DMS153 treated with DMSO at 0.1 percent for 48 hours (cell line): ENCODE results near the gene KNSTRN.
A peak's percentile ranks its signal among the peaks of the same experiment; 100 is the strongest.

ENCODE experiments used
- DNase-seq: peaks from one replicate; lab custom pipeline; 2025; ENCODE audit not compliant: unreplicated experiment; lab: John Stamatoyannopoulos, UW

The KNSTRN gene

GRCh38 chr15:40382580-40383456, at the start of gene KNSTRN:
KNSTRN (plus strand) TSS chr15:40382721; CDS start chr15:40382836, 115 bp downstream.
- DNase-seq = peak; percentile 42

- no peak for DNase-seq
Observed at GRCh38 chr15:40333922-40334492, 48.5 kb upstream of the KNSTRN start.

GRCh38 chr15:40334541-40334940, 48.0 kb upstream of the KNSTRN start:
- DNase-seq = no peak

GRCh38 chr15:40334941-40335795, 47.4 kb upstream of the KNSTRN start:
- no peak for DNase-seq

- DNase-seq = peak; percentile 36
Observed at GRCh38 chr15:40335938-40336743, 46.4 kb upstream of the KNSTRN start.

GRCh38 chr15:40336744-40337122, 45.8 kb upstream of the KNSTRN start:
- no peak for DNase-seq

GRCh38 chr15:40337597-40337996, 44.9 kb upstream of the KNSTRN start:
- no peak for DNase-seq

GRCh38 chr15:40338041-40338657, 44.4 kb upstream of the KNSTRN start:
- DNase-seq = no peak

- no peak for DNase-seq
Observed at GRCh38 chr15:40338921-40339620, 43.5 kb upstream of the KNSTRN start.

- no peak for DNase-seq
Observed at GRCh38 chr15:40339621-40339945, 42.9 kb upstream of the KNSTRN start.

- DNase-seq = no peak
Observed at GRCh38 chr15:40340038-40340739, 42.3 kb upstream of the KNSTRN start.

- peak; percentile 59 for DNase-seq
Observed at GRCh38 chr15:40340740-40341400, 41.7 kb upstream of the KNSTRN start, which contains the start of gene CCDC9B. CCDC9B (minus strand) TSS chr15:40340939; CDS start chr15:40340819, 120 bp downstream.

- DNase-seq = no peak
Observed at GRCh38 chr15:40342416-40343320, 39.9 kb upstream of the KNSTRN start.

- no peak for DNase-seq
Observed at GRCh38 chr15:40343512-40343911, 39.0 kb upstream of the KNSTRN start.

- no peak for DNase-seq
Observed at GRCh38 chr15:40344217-40344616, 38.3 kb upstream of the KNSTRN start.

- no peak for DNase-seq
Observed at GRCh38 chr15:40344631-40345120, 37.8 kb upstream of the KNSTRN start.

GRCh38 chr15:40345225-40345866, 37.2 kb upstream of the KNSTRN start:
- DNase-seq = no peak
